ENCODE data around the gene SH2D1B. TPM values are rescaled to one million over a fixed set of nuclear protein-coding genes. Genes with fewer than 3 reads are reported as not detected.
"Not testable (repeated sequence)": the region's sequence is repeated elsewhere in the genome, so short reads cannot be mapped to it uniquely, and the experiment has no call there.

Gene SH2D1B, protein sequence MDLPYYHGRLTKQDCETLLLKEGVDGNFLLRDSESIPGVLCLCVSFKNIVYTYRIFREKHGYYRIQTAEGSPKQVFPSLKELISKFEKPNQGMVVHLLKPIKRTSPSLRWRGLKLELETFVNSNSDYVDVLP
- 0.12 TPM for total RNA-seq

DNA sequence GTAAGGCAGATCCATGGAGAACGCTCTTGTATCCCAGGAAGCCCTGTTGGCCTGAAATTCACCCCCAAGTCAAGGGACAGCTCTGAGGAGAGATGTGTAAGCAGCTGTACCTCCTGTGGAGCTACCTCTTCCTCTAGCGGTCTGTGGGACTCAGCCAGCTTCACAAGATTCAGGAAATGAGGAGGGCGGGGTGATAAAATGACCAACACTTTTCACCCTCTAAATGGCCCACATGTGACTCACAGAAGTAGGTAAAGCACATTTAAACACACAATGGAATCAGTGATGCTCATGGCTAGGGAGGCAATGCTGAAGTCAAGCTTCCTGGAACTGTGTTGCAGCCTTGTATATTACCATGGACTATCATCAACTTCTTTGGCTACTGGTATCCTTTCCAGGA is at the start of gene SH2D1B:
SH2D1B (minus strand) TSS at position 135 of the 400 bp plus-strand sequence; CDS start at position 15, 120 bp downstream.
- no peak for DNase-seq (ENCODE audit: low spot score)

DNA sequence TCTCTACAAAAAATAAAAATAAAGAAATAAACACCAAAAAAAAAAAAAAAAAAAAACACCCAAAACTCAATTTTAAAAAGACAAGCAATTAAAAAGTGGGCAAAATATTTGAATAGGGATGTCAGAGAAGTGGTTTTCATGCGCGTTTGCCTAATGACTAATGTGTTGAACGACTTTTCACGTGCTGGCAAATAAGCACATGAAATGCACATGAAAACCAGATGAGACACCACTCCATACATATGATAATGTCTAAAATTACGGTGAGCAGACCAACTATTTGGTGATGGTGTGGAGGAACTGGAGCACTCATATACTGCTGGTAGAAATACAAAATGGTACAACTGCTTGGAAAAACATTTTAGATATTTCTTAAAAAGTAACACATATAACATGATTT is 46.3 kb upstream of the SH2D1B start:
- DNase-seq (ENCODE audit: low spot score), result no peak

DNA sequence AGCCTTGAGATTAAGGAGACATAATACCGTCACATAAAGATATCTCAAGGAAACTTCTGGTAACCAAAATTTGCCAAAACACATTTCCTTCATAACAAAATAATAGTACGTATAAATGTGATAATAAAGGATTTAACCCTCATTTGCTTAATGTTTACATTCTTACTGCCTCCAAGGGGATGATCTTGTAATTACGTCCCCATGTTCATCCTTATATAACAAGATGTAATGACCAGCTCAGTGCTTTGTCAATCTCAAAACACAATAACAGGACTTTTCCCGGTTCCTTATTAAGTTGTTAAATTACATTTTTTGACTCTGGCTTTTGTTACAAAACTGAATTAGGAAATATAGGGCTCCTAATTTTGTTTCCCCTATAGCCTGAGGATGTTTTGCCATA is 44.4 kb upstream of the SH2D1B start:
- no peak for DNase-seq (ENCODE audit: low spot score)

DNA sequence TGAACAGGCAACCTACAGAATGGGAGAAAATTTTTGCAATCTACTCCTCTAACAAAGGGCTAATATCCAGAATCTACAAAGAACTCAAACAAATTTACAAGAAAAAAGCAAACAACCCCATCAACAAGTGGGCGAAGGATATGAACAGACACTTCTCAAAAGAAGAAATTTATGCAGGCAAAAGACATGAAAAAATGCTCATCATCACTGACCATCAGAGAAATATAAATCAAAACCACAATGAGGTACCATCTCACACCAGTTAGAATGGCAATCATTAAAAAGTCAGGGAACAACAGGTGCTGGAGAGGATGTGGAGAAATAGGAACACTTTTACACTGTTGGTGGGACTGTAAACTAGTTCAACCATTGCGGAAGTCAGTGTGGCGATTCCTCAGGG is 42.4 kb upstream of the SH2D1B start:
- not testable (repeated sequence) for DNase-seq (ENCODE audit: low spot score)

DNA sequence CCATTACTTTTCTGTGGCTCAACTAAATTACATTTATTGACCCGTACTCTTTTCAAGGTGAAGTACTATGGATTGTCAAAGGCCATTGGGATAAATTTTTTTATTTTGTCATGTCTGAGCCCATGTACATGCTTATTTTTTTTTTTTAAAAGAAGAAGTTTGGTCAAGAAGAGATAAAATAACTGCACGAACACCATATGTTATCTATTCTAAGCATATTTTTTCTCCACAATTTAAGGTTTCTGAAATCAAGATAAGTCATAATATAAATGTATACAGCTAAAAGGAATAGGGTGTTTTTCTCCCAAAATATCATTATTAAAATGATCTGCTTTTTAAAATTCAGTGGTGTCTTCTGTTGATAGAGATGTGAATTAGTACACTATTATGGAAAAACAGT is 35.0 kb upstream of the SH2D1B start:
- DNase-seq (ENCODE audit: low spot score), result no peak

DNA sequence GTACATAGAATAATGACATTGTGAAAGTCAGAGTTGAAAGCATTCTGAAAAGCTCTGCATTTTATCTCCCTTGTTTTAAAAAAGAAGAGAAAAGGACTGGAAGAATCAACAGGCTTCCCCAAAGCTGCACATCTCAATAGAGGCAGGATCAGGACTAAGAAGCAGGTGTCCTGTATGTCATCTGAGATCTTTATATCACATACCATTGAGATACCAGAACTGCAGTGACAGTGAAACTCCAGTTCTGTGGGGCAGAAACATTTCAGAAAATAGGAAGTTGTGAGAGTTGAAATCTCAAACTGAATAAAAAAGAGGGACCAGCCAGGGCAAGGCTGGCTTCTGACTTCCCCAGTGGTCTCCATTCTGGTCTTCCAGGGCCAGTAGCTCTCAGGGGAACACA is 33.0 kb upstream of the SH2D1B start:
- DNase-seq (ENCODE audit: low spot score), result no peak

DNA sequence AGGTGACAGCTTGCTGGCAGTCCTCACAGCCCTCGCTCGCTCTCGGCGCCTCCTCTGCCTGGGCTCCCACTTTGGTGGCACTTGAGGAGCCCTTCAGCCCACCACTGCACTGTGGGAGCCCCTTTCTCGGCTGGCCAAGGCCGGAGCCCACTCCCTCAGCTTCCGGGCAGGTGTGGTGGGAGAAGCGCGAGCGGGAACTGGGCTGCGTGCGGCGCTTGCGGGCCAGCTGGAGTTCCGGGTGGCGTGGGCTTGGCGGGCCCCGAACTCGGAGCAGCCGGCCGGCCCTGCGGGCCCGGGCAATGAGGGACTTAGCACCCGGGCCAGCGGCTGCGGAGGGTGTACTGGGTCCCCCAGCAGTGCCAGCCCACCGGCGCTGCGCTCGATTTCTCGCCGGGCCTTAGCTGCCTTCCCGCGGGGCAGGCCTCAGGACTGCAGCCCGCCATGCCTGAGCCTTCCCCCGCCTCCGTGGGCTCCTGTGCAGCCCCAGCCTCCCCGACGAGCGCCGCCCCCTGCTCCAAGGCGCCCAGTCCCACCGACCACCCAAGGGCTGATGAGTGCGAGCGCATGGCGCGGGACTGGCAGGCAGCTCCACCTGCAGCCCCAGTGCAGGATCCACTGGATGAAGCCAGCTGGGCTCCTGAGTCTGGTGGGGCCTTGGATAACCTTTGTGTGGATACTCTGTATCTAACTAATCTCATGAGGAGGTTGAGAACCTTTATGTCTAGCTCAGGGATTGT is 21.2 kb upstream of the SH2D1B start:
- DNase-seq (ENCODE audit: low spot score), result not testable (repeated sequence)

DNA sequence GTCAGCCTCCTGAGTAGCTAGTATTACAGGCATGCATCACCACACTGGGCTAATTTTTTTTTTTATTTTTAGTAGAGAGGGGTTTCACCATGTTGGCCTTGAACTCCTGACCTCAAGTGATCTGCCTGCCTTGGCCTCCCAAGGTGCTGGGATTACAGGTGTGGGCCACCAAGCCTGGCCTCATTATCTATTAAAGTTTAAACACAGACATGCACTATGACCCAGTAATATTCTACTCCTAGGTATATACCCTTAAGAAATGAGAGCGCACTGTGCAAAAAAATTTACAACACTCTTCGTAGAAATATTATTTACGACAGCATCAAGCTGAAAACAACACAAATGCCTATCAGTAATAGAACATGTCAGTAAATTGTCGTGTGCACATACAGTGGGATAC is 18.6 kb upstream of the SH2D1B start:
- no peak for DNase-seq (ENCODE audit: low spot score)

DNA sequence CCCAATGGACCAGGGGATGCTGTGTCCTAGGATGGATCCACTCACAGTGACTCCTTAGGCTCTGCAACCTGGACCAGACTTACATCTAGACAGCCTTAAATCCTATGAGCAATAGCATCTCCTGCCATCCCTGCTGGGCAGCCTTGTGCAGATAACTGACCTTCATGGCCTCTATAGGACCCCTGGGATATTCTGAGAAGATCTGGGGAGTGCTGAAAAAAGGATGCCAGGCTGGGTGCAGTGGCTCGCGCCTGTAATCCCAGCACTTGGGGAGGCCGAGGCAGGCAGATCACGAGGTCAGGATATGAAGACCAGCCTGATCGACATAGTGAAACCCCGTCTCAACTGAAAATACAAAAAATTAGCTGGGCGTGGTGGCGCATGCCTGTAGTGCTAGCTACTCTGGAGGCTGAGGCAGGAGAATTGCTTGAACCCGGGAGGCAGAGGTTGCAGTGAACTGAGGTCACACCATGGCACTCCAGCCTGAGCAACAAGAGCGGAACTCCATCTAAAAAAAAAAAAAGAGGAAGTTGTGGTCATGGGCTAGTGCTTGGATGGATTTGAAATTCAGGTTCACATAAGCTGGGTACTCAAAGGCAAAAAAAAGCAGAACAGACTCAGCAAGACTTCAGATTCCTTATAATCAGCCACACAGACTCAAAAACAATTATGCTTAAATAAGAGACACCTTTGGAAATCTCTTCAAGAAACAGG is 10.9 kb upstream of the SH2D1B start:
- no peak for DNase-seq (ENCODE audit: low spot score)

DNA sequence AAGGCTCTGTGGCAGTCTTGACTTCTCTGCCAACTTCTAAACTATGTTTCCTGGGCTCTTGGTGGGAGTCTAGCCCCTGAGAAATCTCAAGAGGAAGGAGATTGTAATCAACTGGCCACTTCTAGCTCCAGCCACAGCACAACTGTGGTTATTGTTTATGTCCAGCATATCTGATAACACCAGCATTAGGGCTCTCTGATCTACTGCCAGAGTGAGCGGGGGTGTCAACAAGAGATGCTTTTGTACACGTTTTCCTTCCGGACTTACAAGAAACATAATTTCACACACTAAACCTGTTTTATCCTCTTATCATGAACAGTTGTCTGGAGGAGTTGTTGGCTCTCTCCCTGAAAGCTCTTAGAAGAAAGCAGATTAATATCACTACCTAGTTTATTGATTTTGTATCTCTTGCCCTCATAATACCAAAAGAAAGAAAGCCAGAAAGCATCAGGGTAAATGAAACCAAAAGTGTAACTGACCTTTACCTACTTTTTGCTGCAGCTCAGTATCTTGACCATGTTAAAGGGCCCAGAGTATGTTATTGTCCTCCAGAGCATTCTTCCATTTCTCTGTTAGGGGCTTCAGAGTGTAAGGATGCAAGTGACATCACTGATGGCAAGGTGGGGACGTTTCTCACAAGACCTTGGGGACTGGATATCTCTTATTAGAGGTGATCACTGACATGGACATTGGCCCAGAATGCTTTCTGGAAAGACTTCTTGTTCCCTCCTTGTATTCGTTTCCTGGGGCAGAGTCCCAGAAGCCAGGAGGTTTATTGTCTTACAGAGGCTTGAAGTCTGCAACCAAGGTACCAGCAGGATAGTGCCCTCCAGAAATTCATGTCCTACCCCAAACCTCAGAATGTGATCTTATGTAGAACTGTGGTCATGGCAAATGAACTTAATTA is 9.6 kb upstream of the SH2D1B start:
- DNase-seq (ENCODE audit: low spot score), result no peak

DNA sequence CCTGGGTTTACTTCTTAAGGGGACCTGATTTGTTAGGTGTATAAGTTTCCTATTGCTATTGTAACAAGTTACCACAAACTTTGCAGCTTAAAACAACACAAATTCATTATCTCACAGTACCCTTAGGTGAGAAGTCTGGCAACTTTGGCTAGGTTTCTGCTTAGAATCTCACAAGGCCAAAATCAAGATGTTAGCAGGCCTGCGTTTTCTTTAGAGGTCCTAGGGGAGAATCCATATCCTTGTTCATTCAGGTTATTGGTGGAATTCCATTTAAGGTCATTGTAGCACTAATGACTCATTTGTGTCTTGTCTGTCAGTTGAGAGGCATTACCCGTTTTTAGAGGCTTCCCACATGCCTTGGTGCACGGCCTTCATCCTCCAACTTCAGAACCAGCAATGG is 8.2 kb upstream of the SH2D1B start:
- DNase-seq (ENCODE audit: low spot score), result no peak

DNA sequence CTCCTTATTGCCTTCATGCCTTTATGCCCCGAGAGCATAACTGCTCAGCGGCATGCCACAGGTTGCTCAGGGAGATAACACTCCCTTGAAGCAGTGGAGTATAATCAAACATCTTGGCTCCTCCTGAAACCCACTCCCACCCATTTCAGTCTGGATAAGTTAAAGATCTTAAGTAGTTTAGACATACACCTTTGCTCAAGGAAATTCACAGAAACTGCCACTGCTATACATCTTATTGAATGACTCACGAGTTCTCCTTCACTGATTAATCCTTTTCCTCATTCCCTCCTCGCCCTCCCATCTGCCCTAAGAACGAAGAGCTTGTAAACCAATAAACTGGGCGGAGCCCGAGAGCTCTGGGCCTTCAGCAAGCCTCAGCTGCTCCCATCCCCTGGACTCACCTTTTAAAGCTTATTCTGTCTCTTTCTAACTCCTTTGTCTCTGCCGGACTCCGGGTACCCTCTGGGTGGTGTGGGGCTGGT is 7.6 kb upstream of the SH2D1B start:
- peak; percentile 37 for DNase-seq (ENCODE audit: low spot score)

DNA sequence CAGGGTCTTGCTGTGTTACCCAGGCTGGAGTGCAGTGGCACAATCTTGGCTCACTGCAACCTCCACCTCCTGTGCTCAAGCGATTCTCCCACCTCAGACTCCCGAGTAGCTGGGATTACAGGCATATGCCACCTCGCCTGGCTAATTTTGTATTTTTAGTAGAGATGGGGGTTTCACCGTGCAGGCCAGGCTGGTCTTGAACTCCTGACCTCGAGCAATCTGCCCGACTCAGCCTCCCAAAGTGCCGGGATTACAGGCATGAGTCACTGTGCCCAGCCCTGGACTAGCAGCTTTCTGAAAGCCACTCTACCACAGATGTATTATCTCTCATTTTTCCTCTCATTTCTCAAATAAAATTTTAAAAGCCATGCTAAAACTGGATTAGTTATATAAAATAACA is 6.6 kb upstream of the SH2D1B start:
- DNase-seq (ENCODE audit: low spot score), result not testable (repeated sequence)

DNA sequence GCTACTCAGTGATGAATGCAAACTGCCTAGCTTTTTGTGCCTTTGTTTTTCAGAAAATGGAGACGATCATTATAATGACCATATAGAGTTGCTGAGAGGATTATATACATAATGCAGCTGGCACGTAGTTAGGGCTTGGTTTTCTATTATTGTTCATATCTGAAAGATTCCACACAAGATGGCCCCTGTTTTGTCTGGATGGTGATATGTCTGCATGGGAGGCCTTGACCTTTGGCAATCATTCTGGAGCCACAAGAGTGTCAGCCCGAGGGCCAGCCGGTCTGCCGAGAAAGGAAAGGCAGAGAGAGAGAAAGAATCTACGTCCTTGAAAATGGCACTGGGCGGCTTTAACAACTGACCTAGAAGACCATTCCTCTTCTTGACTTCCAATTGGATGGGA is 5.7 kb upstream of the SH2D1B start:
- DNase-seq (ENCODE audit: low spot score), result no peak

DNA sequence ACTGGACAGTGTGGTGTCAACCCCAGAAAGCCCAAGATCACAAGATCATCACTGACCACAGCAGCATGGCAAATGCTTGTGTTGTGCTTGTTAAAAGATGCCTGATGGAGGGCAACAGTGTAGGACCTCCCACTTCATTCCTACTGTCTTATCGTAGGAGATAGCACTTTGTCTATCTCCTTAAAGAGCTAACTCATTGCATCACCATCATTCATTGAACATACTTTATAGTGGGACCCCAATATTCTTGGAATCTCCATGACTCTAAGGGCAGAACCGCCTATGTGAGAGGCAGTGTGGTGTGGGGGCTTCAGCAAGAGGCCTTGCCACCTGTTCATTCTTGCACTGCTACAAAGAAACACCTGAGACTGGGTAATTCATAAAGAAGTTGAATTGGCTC is 5.0 kb upstream of the SH2D1B start:
- DNase-seq (ENCODE audit: low spot score), result no peak

DNA sequence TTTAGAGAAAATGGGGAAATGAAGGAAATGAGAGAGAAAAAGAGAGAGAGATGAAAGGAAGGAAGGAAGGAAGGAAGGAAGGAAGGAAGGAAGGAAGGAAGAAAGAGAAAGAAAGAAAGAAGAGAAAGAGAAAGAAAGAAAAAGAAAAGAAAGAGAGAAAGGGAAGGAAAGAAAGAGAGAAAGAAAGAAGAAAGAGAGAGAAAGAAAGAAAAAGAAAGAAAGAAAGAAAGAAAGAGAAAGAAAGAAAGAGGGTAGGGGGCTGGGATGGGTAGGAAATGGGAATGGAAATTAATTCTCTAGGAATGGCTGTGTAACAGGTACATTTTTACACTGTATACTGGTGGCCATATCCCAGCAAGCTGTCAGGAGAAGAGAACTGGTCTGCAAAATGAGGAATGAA is 4.3 kb upstream of the SH2D1B start:
- DNase-seq (ENCODE audit: low spot score), result no peak

DNA sequence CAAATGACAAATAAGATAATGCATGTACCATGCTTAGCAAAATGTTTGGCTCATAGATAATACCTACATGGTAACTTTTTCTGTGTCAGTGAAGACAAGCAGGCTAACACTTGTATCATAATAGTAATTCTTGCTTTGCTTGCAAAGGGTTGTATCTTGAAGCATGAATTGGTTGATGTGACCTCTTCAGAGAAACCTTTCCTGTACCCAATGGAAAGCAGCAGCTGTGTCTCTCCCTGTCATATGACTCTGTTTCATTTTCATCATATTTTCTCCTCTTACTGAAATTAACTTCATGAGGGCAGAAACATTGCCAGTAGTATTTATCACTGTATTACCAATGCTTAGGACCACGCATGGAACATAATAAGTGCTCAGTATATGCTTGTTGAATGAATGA is 4.4 kb downstream of the SH2D1B start:
- no peak for DNase-seq (ENCODE audit: low spot score)

DNA sequence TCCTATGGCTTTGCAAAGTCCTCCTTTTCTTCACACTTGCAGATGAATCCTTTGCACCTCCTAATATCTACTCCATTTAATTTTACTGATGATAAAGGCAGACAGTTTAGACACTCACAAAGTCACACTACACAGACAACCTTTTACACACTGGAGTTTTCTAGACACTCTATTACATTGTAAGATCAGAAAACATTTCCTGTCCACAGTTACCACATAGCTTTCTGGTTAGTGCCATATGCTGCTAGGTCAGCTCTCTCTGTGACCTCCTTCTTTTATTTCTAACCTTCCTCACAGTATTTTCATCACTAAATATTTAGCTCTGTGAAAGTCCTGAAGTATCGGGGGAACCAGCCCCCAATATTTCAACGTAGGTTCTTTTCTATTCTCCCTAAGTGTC is 5.1 kb downstream of the SH2D1B start:
- DNase-seq (ENCODE audit: low spot score), result no peak

DNA sequence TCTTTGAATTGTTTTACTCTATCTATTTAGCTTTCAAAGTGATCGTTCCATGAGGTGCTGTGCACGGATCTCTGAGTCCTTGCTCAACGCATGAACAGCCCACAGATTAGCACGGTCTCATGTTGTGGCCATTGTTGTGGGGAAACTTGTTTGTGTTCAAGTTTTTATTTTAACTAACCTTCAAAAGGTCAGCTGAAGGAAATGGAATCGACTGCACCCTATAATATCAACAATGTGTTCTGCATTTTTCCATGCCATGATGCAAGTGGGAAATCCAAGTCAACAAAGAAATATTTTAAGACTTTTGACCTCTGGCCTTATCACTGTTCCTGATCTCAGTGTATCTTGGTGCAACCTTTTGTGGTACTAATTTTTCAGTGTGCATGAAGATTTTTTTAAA is 6.1 kb downstream of the SH2D1B start:
- no peak for DNase-seq (ENCODE audit: low spot score)

DNA sequence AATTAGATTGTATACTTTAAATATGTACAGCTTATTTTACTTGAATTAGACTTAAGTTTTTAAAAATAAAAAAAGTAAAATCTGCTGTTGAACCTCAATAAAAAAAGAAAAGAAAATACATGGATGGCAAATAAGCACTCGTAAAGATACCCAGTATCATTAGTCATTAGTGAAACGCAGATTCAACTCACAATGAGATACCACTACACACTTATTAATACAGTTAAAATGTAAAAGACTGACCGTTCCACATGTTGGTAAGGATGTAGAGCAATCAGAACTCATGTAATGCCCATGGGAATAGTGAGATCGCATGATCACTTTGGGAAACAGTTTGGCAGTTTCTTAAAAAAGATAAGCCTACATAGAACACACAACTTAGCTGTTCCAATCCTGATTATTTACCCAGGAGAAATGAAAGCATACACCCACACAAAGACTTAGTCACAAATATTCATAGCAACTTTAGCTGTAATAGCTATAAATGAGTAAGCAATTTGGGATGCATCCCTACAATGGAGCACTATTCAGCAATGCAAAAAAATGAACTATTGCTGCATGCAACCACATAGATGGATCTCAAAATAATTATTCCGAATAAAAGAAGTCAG is 7.3 kb downstream of the SH2D1B start:
- DNase-seq (ENCODE audit: low spot score), result no peak

DNA sequence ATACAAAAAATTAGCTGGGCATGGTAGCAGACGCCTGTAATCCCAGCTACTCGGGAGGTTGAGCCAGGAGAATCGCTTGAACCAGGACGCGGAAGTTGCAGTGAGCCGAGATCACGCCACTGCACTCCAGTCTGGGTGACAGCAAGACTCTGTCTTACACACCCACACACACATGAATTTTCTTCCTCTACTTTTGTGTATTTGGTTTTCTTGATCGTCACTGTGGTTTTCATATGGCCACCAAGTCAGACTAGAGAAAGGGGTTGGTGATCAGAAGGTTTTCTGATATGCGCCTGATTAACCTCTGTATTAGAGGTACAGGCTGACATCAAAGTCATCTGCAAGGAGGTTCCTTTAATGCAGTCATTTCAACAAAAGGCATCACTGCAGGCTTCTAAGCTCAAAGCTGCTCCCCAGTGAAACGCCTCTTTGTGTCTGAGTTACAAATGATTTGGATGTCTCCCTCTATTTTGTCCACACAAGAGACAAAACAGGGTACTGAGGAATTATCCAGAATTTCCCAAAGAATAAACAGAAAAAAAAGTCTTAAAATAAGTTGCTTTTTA is 11.1 kb downstream of the SH2D1B start:
- no peak for DNase-seq (ENCODE audit: low spot score)

Measured in mucosa of gallbladder (tissue), 1 donor.